HPDE6-E6E7 (cell line): ENCODE measurements around the gene LARGE1.

Experiments used
- DNase-seq: peaks from one replicate; pipeline ENCODE4 v3.0.0; 2011; ENCODE audit warnings: missing footprints; ENCODE audit errors: extremely low spot score

Gene LARGE1

GRCh38 chr22:33426451-33426850, 493.8 kb downstream of the LARGE1 start:
- no peak for DNase-seq

- DNase-seq, result no peak
Observed at GRCh38 chr22:33421859-33422258, 498.4 kb downstream of the LARGE1 start.

GRCh38 chr22:33418484-33418883, 501.8 kb downstream of the LARGE1 start:
- DNase-seq, result no peak

GRCh38 chr22:33415401-33415800, 504.9 kb downstream of the LARGE1 start:
- DNase-seq, result no peak

- no peak for DNase-seq
Observed at GRCh38 chr22:33409079-33409478, 511.2 kb downstream of the LARGE1 start.

- no peak for DNase-seq
Observed at GRCh38 chr22:33405194-33405593, 515.1 kb downstream of the LARGE1 start.

- DNase-seq, result no peak
Observed at GRCh38 chr22:33404723-33405122, 515.6 kb downstream of the LARGE1 start.

GRCh38 chr22:33402325-33402724, 518.0 kb downstream of the LARGE1 start:
- no peak for DNase-seq

- DNase-seq, result no peak
Observed at GRCh38 chr22:33401291-33401690, 519.0 kb downstream of the LARGE1 start.

GRCh38 chr22:33400891-33401290, 519.4 kb downstream of the LARGE1 start:
- DNase-seq, result no peak

- no peak for DNase-seq
Observed at GRCh38 chr22:33400061-33400840, 520.0 kb downstream of the LARGE1 start.

GRCh38 chr22:33397381-33397907, 522.8 kb downstream of the LARGE1 start:
- DNase-seq, result no peak

GRCh38 chr22:33393432-33393831, 526.8 kb downstream of the LARGE1 start:
- DNase-seq, result no peak

- no peak for DNase-seq
Observed at GRCh38 chr22:33391298-33391697, 529.0 kb downstream of the LARGE1 start.

GRCh38 chr22:33389936-33390335, 530.3 kb downstream of the LARGE1 start:
- DNase-seq, result no peak

- no peak for DNase-seq
Observed at GRCh38 chr22:33386270-33386669, 534.0 kb downstream of the LARGE1 start.

- no peak for DNase-seq
Observed at GRCh38 chr22:33385611-33386010, 534.7 kb downstream of the LARGE1 start.

- DNase-seq, result no peak
Observed at GRCh38 chr22:33382436-33382835, 537.8 kb downstream of the LARGE1 start.

- DNase-seq, result no peak
Observed at GRCh38 chr22:33381531-33382406, 538.5 kb downstream of the LARGE1 start.

GRCh38 chr22:33380789-33381530, 539.3 kb downstream of the LARGE1 start:
- no peak for DNase-seq

- no peak for DNase-seq
Observed at GRCh38 chr22:33379836-33380235, 540.4 kb downstream of the LARGE1 start.

GRCh38 chr22:33372875-33373274, 547.4 kb downstream of the LARGE1 start:
- no peak for DNase-seq
